Renal cortical epithelial cell (primary cell): Measurements from ENCODE around the gene PHF2. TPM values are rescaled to one million over a fixed set of nuclear protein-coding genes. Genes with fewer than 3 reads are reported as not detected.

ENCODE experiments used
- DNase-seq: peaks from one replicate; pipeline ENCODE4 v3.0.0-alpha.2; 2011; ENCODE audit warnings: low read depth
- total RNA-seq: library from RNA; depleted of rRNA; stranded (reverse); fragments of >200 nt; gene quantifications from 2 replicates; pipeline ENCODE4 v1.2.3, GENCODE V29; 2014

The PHF2 gene
- total RNA-seq, 1 donor from 2014 or later, result 15.1 TPM

GRCh38 chr9:93678199-93679019 lies 102.0 kb downstream of the PHF2 start:
- no peak for DNase-seq

GRCh38 chr9:93679536-93680442 lies 103.4 kb downstream of the PHF2 start:
- DNase-seq, result no peak

- no peak for DNase-seq
Observed at GRCh38 chr9:93680443-93681268, 104.3 kb downstream of the PHF2 start.

GRCh38 chr9:93681269-93682154 lies 105.1 kb downstream of the PHF2 start:
- DNase-seq, result no peak

- peak; percentile 31 for DNase-seq
Observed at GRCh38 chr9:93682155-93682968, 106.0 kb downstream of the PHF2 start.

GRCh38 chr9:93683331-93684134 lies 107.1 kb downstream of the PHF2 start:
- DNase-seq, result no peak

GRCh38 chr9:93684161-93684765 lies 107.9 kb downstream of the PHF2 start:
- DNase-seq, result no peak

GRCh38 chr9:93684806-93685543 lies 108.6 kb downstream of the PHF2 start:
- DNase-seq, result no peak

- DNase-seq, result no peak
Observed at GRCh38 chr9:93686127-93686879, 109.9 kb downstream of the PHF2 start.

- DNase-seq, result no peak
Observed at GRCh38 chr9:93686880-93687236, 110.5 kb downstream of the PHF2 start.

- no peak for DNase-seq
Observed at GRCh38 chr9:93690618-93691017, 114.2 kb downstream of the PHF2 start.

GRCh38 chr9:93693129-93693528 lies 116.7 kb downstream of the PHF2 start:
- no peak for DNase-seq

GRCh38 chr9:93697352-93698139 lies 121.2 kb downstream of the PHF2 start:
- no peak for DNase-seq

- no peak for DNase-seq
Observed at GRCh38 chr9:93698140-93698908, 121.9 kb downstream of the PHF2 start.

- no peak for DNase-seq
Observed at GRCh38 chr9:93699650-93700049, 123.3 kb downstream of the PHF2 start.
